Measurements from ENCODE around the gene FAM135A.

GRCh38 chr6:70391492-70391891 is 21.8 kb upstream of the FAM135A start:
- TF ChIP-seq, protein P1, sequence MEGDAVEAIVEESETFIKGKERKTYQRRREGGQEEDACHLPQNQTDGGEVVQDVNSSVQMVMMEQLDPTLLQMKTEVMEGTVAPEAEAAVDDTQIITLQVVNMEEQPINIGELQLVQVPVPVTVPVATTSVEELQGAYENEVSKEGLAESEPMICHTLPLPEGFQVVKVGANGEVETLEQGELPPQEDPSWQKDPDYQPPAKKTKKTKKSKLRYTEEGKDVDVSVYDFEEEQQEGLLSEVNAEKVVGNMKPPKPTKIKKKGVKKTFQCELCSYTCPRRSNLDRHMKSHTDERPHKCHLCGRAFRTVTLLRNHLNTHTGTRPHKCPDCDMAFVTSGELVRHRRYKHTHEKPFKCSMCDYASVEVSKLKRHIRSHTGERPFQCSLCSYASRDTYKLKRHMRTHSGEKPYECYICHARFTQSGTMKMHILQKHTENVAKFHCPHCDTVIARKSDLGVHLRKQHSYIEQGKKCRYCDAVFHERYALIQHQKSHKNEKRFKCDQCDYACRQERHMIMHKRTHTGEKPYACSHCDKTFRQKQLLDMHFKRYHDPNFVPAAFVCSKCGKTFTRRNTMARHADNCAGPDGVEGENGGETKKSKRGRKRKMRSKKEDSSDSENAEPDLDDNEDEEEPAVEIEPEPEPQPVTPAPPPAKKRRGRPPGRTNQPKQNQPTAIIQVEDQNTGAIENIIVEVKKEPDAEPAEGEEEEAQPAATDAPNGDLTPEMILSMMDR (tag by site-specific recombination; IDR thresholded peaks at IDR 0.05), result no peak
- TF ChIP-seq YY1 (tag by site-specific recombination; IDR thresholded peaks at IDR 0.05) (no peak), ZNF660 (tag by site-specific recombination; IDR thresholded peaks at IDR 0.05) (no peak)

Measured in HEK293 (cell line).